Measurements from ENCODE around the gene CD40LG.

The CD40LG gene

DNA sequence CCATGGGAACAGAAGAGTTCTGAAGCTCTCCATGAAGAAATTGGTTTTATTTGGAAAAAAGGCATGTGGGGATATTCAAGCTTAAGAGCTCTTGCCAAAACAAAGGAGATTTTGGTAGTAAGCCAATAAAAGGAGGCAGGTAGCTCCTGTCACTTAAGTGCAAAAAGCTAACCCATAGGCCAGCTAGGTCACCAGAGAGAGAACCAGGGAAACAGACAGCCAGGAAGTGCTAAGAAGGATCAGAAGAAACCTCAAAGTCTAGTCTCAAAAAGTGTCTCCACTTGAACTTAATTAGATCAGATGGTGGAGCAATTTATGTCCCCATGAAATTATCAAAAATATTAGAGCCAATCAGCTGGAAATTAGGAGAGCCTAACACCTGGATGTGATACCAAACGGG lies 49.2 kb downstream of the CD40LG start:
- DNase-seq (ENCODE audit: low read depth) = no peak

- DNase-seq (ENCODE audit: low read depth) = no peak
Observed at GRCh38 chrX:136708348-136708747, 60.4 kb downstream of the CD40LG start.

Data from non-pigmented ciliary epithelial cell (primary cell).